GM20000 (cell line): ENCODE results near the gene MCM10.

ENCODE experiments used
- DNase-seq: peaks from one replicate; pipeline ENCODE4 v3.0.0; 2012; ENCODE audit warnings: low spot score
- TF ChIP-seq, protein P1 (sequence below): IDR thresholded peaks from 2 replicates; pipeline ENCODE4 v1.5.1; 2012; ENCODE audit warnings: mild to moderate bottlenecking, control low read depth; ENCODE audit errors: extremely low read depth, missing control alignments

MCM10 gene

DNA sequence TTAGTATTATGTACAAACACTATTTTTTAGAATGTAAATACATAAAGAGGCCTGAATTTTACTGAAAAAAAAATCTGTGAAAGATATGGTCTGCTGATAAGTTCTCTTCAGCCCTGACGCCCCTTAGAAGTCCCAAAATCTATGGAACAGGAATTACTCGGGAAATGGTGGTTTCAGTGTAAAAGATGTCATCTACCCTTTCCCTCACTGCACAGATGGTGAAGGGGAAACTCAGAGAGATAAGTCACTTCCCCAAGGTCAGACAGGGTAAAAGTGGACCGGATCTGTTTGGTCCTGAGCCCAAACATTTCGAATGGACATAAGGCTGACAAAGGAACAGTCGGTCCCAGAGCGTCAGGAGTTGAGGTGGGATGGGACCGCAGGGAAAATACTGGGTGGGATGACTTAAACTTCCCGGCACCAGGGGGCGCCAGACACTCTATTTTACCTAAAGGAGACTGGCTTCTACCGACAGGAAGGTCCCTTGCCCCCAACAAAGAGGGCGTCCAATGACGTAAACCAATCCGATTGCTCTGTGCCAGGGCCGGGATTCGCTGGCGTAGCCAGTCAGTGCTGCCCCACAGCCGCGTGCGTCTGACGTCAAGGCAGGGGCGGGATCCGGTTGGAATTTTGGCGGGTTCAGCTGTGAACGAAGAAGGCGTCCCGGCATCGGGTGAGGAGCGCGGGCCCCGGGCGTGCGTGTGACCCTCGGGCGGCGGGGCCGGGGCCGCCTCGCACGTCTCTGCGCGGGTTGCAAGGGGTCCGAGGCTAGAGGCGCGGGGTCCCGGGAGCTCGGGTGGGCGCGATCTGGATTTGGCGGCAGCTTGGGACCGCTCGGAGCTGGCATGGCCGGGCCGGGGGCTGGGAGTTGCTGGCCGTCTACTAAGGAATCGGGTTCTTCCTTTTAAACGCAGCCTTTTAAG lies at the start of gene MCM10:
TSS of gene MCM10 (plus strand) at position 625 of the 923 bp plus-strand sequence. CDS start 2,645 bp downstream, outside the sequence.
- TF ChIP-seq, protein P1, sequence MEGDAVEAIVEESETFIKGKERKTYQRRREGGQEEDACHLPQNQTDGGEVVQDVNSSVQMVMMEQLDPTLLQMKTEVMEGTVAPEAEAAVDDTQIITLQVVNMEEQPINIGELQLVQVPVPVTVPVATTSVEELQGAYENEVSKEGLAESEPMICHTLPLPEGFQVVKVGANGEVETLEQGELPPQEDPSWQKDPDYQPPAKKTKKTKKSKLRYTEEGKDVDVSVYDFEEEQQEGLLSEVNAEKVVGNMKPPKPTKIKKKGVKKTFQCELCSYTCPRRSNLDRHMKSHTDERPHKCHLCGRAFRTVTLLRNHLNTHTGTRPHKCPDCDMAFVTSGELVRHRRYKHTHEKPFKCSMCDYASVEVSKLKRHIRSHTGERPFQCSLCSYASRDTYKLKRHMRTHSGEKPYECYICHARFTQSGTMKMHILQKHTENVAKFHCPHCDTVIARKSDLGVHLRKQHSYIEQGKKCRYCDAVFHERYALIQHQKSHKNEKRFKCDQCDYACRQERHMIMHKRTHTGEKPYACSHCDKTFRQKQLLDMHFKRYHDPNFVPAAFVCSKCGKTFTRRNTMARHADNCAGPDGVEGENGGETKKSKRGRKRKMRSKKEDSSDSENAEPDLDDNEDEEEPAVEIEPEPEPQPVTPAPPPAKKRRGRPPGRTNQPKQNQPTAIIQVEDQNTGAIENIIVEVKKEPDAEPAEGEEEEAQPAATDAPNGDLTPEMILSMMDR: peak; percentile 71
- DNase-seq: peak; percentile 99

DNA sequence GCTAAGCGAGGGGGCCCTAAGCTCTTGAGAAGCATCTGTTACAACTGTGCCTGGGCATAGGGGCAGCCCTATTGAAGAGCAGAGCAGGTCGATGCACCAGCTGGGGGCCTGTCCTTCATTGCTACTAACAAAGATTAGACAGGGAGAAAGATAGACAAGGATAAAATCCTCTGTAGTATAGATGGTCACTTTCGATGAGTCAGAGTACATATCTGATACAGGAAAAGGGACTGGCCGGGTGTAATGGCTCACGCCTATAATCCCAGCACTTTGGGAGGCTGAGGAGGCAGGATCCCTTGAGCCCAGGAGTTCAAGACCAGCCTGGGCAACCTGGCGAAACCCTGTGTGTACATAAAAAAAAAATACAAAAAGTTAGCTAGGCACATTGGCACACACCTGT lies 47.8 kb upstream of the MCM10 start:
- DNase-seq: no peak
- TF ChIP-seq, protein P1: no peak

DNA sequence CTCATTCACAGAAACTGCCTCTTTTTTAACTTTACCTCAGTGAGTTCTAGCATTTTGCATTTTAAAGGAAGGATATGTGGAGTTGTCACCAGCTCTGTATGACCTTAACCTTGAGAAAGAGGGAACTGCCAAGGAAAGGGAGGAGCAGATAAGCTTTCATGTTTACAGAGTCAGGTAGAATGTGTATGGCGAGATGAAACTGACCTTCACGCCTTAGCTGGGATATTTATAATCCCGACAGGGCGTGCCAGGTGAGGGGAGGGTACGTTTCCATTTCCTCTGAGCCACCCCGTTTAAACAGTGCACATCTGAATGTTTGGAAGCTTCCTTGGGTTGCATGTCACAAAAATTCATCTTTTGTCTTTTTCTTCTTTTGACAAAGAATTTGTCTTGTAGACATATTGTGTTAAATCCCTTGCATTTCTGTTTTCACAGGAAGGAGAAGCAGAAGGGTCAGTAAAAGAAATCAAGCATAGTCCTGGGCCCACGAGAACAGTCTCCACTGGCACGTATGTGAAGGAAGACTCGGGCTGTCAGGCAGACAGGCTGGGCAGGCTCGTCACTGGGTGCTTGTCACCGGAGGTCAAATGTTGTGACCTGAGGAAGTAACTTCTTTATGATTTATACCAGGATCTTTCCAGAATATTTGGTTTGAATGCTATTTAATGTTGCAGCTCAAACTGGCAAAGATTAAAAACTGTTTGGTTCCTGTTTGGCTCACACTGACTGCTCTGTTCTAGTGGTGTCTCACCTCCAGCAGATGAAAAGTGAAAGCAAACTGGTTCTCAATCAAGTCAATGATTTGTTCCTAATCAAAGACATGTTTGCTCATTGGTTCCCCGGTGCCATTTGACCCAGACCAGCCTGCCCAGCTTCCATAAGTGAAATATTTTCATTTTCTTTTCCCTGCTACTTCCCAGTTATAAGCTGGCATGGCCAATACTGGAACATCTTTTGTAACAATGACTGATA lies 45.2 kb upstream of the MCM10 start:
- TF ChIP-seq, protein P1: no peak
- DNase-seq: peak; percentile 23

DNA sequence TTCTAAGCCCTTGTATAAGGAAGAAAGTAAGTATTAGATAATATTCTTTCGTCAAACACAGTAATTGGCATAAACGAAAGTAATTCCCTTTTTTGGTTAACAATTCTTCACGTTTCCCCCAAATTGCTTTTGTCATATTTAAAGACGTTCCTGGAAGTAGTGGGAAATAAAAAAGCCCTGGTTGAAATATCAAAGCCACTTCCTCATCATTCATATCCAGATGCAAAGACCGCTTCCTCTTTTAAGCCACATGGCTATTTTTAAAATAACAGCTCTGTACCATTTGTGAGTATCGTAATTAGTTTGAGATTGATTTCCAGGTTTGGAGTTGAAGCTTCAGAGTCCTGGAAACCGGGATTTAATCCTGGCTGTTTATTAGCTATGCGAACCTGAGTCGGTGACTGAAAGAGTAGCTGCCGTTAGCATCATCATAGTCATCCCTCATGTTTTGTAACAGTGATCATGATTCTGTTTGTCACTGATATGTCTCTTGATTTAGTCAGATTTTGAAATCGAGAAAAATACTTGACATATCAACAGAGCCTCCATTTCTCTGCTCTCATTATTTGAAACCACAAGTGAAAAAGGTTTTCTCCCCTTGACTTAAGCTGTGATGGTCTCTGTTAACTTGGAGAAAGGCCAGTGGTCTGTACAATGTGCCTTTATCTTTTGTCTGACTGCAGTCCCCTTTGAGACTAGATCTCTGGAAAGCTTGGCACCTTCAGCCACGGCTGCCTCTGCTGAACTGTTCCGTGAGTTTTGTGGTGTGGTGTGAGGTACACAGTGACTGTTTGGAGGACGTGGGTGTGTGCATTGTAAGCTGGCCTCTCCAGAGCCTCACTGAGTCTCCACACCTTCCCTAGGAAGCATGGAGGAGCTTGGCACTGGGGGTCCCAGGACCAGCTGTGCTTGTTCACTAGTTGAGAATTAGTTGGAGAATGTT lies 43.2 kb upstream of the MCM10 start:
- DNase-seq: no peak
- TF ChIP-seq, protein P1: no peak

GRCh38 chr10:13118784-13119410 lies 42.5 kb upstream of the MCM10 start:
- TF ChIP-seq, protein P1: no peak
- DNase-seq: no peak

- no peak for DNase-seq
- TF ChIP-seq, protein P1: no peak
Measured at GRCh38 chr10:13120786-13121499, 40.4 kb upstream of the MCM10 start.
